Renal pelvis (tissue), 12 donors: ENCODE measurements around the gene IFNA2. TPM values are rescaled to one million over a fixed set of nuclear protein-coding genes. Genes with fewer than 3 reads are reported as not detected.
A peak's percentile ranks its signal among the peaks of the same experiment; 100 is the strongest.
"Not testable (repeated sequence)": the region's sequence is repeated elsewhere in the genome, so short reads cannot be mapped to it uniquely, and the experiment has no call there.

Source experiments
- DNase-seq: peaks from one replicate; pipeline ENCODE4 v3.0.0-alpha.2; 2013
- long read RNA-seq, 16 experiments: transcript quantifications; one replicate each; lab custom pipeline, GENCODE V29; 2026
- polyA plus RNA-seq, 3 donors: library from polyadenylated mRNA; unstranded; fragments of 120-200 nt; gene quantifications; one replicate each; pipeline ENCODE4 v1.2.1, GENCODE V29; 2013; ENCODE audit not compliant: insufficient read length in 3 of 3

The IFNA2 gene
- not detected for polyA plus RNA-seq
- long read RNA-seq, donor 1: 0 reads
- long read RNA-seq, donor 2: 0 reads
- long read RNA-seq, donor 3: 0 reads
- long read RNA-seq, donor 4: 0 reads
- long read RNA-seq, donor 5: 0 reads
- long read RNA-seq, donor 6: 0 reads
- long read RNA-seq, donor 7: 0 reads
- long read RNA-seq, donor 8: 0 reads
- long read RNA-seq, donor 9: 0 reads
- long read RNA-seq, donor 10: 0 reads
- long read RNA-seq, donor 11: 0 reads
- long read RNA-seq, donor 12: 0 reads
- long read RNA-seq, donor 13: 0 reads
- long read RNA-seq, donor 14: 0 reads
- long read RNA-seq, donor 15: 0 reads
- long read RNA-seq, donor 16: 0 reads

DNA sequence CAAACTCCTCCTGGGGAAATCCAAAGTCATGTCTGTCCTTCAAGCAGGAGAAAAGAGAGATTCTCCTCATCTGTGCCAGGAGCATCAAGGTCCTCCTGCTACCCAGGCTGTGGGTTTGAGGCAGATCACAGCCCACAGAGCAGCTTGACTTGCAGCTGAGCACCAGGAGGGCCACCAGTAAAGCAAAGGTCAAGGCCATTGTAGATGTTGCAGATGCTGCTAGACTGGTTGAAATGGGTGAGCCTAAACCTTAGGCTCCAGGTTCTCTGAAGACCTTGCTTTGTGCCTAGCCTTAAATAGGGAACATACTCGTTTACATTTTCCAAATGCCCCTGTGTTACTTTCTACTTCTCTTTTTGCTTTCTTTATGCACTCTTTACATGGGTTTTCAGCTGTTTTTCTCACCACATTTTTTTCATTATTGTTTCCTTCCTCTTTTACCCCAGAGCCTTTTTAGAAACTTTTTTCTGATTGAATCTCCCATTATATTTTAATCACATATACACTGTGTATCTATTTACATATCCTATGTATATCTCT is at the start of gene IFNA2:
IFNA2 (minus strand) TSS at position 268 of the 540 bp plus-strand sequence; CDS start at position 199, 69 bp downstream.
- DNase-seq: no peak

DNA sequence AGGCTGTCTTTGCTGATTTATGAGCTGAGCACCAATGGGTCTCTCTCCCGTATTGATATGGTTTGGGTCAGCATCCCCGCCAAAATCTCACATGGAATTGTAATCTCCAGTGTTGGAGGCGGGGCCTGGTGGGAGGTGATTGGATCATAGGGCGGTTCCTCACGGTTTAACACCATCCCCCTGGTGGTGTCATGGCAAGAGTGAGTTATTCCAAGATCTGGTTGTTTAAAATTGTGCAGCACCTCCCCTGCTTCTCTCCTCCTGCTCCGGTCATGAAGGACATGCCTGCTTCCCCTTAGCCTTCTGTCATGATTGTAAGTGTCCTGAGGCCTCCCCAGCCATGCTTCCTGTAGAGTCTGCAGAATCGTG is 49.8 kb upstream of the IFNA2 start:
- DNase-seq: not testable (repeated sequence)

DNA sequence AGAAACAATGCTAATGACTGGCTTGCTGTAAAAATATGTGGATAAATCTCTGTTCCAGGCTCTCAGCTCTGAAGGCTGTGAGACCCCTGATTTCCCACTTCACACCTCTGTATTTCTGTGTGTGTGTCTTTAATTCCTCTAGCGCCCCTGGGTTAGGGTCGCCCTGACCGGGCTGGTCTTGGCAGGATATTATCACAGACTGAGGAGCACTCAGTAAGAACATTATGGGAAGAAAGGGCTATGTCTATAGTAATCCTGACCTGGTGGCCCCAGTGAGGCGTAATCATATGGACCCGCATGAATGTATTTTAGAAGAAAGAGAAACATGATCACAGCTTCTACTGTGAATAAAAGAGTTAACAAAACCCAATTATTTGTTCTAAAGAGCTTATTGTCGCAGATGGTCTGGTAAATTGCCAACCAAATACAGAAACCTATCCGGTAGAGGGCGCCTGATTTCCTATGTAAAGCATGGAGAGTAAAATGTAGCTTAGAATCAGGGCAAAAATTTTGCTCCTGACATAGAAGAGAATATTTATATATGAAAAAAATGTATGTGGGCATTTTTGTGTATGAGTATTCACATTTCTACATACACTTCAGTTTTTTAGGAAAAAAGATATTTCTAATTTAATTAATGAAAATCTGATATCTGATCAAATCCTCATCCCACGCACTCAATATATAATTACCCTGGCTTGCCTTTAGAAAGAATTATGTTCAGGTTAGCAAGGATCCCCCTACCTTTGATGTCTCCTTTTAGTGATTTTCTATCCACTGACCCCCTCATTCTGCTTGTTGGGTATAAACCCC is 49.2 kb upstream of the IFNA2 start:
- DNase-seq: peak; percentile 8

DNA sequence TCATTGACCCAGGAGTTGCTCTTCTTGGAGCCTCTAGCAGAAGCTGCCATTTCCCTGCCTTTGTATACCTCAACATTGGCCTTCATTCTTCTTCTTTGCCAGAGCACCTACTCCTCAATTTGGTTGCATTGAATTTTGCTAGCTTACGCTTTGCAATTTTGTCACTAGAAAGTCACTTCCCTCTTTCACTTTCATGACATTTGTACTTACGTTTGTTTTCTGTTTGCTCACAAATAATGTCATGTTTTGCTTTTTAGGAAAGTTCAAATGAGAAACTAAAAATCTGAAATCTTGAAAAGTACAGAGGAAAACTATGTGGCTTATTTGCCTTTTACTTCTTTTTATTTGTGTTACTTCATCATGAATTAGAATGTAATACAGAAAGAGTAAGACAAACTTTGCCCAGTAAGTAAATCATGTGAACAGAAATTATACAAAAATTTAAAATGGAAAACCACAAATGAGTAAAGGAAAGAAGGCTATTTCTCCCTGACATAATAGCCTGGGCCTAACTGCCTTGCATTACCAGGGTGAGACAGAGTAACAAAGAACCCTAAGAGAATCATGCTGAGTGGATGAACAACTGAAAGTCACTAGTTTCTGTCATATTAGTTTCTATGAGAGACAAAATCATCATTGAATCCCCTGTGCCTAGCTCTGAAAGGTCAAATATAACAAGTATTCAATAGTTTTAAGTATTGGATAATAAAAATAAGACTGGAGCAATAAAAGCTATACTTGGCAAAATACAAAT is 47.7 kb upstream of the IFNA2 start:
- DNase-seq: no peak

DNA sequence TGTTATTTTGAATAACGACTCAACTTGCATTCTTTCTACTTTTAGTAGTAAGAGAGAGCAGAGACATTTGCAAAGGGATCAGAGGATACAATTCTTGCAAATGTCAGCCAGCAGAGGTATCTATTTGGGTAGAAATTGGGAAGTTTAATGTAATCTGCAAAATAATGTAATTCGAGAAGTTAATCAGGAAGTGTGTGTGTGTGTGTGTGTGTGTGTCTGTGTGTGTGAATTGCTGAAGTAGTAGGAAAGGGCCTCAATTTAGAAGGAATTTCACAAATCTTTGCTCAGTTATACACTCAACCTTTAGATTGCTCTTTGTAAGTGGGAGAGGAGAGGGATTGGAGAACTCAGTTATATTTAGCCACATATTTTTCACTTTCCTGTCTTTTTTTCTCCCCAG is 44.0 kb upstream of the IFNA2 start:
- no peak for DNase-seq

DNA sequence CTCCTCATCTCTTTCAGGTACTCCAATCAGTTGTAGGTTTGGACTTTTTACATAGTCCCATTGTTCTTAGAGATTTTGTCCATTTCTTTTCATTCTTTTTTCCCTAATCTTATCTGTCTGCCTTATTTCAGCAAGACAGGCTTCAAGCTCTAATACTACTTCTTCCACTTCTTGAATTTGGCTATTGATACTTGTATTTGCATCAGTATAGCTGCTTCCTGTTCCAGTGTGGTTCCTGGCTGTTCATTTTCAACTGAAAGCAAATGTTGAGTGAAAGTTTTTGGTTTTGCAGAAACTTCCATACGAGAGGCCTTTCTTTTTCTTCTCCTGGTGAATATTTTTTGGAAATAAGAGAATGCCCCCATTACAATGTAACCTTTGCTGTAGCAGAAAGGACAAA is 43.0 kb upstream of the IFNA2 start:
- DNase-seq: no peak

DNA sequence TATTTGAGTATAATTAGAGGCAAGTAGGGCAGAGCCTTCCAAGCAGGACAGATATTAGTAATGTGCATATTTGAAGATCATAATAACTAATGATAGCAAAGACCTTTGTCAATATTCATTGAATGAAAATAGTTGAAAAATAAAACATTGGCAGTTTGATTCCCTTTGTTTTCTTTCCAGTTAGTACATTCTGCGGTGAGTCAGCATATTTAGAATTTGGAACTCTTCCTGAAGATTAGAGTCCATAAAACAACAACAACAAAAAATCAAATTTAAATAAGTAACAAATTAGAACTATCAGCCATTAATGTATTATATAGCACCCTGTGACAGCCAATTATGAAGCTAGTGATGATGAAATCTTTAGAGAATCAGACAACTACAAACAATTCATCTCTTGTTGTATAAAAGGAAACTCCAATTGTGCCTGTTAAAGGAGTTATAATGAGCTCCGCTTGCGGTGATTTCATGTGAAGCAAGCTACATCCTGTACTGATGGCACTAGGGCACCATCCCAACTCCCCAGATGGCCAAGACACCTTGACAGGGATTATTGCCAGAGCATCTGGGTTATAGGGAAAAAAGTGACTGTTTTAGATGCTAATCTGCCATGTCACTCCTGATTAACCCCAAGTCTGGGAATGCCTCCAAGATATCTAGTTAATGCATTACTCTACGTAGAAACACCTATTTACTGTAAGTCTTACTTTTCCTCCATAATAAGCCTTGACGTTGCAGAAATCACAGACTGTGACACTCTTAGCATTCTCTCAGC is 30.5 kb upstream of the IFNA2 start:
- no peak for DNase-seq

DNA sequence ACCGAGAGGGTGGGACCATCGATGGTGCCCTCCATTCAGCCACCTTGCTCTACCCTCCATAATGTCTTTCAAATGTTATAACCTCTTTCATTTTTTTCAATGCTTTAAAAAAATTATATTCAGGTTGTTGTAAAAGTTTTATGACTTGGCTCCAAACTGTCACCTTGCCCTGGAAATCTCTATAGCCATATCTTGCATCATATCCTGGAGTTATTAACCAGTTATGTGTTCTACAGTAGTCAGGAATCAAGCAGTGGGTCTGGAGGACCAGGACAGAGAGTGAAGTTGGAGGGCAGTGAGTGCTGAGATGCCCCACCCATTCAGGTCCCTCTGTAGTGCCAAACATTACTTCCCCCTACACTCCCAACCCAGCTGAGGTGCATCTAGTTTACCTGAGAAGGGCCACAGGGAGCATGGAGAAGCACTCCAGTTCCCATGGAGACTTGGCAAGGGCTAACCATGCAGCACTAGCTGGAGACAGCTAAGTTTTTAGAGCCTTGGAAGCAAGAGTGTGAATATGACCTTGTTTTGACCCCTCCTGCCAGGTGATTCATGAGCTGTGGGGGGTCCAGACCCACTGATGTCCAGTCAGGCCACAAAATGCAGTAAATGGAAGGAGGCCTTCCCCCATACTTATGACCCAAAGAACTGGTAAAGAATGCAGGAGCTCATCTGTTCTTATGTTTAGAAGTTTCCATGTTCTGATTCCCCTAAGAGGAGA is 29.2 kb upstream of the IFNA2 start:
- DNase-seq: no peak

DNA sequence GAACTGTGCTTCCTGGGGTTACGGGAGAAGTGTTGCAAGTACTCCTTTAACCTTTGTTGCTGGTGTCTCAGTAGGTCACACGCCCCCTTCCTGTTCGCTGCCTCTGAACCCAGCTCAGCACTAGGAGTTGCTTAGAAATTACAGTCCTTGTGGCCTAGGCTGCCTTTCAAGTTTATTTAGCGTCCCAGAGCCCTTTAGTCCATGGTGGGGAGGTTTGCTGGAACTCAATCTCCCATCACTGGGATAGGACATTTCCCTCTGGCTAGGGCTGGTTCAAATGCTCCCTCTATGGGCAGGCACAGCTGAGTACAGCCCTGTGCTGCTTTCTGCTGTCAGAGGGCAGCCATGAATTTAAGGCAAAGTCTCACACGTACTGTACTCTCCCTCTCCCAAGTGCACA is 28.4 kb upstream of the IFNA2 start:
- DNase-seq: no peak

DNA sequence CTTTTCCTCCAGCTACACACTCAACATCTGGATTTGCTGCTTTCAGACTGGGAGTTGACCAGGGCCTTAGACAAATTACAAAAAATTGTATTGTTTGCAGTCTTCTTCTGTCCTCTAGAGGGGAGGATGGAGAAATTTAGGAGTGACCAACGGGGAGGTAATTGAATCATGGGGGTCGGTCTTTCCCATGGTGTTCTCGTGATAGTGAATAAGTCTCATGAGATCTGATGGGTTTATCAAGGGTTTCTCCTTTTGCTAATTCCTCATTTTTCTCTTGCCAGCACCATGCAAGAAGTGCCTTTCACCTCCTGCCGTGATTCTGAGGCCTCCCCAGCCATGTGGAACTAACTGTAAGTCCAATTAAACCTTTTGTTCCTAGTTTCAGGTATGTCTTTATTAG is 28.0 kb upstream of the IFNA2 start:
- DNase-seq: no peak

DNA sequence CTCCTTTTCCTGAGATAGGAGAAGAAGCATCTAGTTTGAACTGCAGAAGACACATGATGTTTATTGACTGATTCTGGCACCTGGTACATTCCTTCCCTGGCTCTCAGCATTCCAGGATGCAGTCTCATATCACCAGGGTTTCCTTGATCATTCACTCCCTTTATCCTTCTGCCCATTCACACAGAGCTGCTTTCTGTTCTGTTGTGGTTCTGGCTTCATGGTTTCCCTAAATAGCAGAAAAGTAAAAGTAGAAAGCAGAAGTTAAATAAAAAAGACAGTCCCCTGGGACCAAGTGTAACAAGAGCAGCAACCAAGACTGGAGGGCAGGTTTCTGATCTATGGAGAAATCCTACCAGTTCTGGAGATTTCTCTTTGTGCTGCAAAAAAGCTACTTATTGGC is 26.9 kb upstream of the IFNA2 start:
- no peak for DNase-seq

DNA sequence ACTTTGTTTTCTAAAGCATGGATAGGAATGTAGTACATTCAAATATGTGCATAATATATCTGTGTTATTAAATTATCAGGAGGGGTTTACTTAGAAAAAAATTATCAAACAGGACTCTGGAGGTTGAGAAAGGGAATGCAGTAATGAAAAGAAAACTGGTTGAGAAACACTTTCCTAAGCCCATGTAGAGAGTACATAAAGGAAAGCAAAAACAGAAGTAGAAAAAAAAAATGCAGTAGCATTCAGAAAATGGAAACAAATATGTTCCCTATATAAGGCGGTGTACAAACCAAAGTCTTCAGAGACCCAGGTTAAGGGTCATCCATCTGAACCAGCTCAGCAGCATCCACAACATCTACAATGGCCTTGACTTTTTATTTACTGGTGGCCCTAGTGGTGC is 23.6 kb upstream of the IFNA2 start, which contains the start of gene IFNA8:
IFNA8 (plus strand) TSS at position 301 of the 400 bp plus-strand sequence; CDS start at position 361, 60 bp downstream.
- no peak for DNase-seq

DNA sequence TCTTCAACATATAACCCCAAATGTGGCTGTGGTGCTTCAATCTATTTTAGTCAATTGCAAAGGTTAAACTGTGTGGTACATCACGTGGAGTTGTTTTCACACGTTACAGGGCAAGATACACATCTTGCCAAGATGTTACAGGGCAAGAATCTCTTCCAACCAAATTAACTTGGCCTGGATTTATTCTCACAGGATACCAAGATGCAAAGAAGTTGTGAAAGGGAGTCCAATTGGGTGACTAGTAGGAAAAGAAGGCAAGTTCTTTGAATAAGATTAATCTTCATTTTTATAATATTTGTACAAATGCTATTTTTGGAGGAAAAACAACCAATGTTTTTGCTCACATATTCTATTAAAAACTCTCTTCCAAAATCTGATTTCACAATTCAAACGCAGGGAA is 18.9 kb upstream of the IFNA2 start:
- DNase-seq: no peak

DNA sequence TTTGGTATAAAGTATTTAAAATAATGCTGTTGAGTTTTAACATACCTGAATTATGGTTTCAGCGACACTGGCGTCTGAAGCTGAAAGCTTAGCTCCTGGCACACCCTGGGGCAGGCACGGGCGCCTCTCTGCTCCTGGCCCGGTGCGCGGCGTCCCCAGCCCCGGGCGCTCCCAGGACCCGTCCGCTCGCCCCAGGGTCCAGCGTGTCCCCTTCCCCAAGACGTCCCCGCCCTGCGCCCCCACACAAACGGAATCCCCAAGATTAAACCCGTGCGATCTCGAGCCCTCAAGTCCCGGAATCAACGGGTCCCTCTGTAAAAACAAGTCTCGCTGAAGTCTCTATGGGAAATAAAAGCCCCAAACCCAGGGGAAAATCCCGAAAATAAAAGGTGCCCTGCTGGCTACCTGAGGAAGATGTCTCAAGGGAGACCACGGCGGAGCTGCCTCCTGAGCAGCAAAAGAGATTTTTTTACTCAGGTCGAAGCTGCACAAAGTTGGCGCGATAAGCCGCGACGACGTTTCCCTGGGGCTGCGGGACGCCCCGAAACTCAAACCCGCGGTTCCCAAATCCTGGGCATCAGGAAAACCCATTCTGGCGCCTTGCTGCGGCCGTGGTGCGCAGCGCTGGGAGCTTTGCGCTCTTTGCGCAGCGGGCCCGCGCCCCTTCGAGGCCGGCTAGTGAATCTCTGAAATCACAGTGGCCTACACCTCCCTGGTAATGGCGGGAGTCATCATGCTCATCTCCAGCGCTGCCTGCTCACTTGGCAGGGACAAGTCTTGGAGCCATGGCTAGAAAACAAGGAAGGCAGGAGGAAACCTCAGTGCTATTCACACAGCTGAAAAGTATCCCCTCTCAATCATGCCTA is 17.4 kb upstream of the IFNA2 start:
- DNase-seq: no peak

DNA sequence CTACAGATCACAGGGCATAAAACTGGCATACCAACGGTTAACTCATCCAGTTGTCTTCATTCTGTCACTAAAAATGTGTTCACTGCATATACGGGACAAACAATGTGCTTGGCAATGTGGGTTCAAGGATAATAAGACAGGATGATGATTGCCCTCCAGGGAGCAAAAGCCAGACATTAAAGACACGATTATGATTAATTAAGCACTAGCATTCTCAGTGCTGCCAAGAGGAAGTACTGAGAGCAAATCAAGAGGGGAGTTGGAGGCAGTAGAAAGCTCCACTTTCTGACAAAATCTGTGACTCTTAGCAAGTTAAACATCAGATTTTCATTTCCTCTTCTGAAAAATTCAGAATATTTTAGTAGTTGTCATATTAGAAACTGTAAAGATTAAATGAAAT is 14.8 kb upstream of the IFNA2 start:
- no peak for DNase-seq

DNA sequence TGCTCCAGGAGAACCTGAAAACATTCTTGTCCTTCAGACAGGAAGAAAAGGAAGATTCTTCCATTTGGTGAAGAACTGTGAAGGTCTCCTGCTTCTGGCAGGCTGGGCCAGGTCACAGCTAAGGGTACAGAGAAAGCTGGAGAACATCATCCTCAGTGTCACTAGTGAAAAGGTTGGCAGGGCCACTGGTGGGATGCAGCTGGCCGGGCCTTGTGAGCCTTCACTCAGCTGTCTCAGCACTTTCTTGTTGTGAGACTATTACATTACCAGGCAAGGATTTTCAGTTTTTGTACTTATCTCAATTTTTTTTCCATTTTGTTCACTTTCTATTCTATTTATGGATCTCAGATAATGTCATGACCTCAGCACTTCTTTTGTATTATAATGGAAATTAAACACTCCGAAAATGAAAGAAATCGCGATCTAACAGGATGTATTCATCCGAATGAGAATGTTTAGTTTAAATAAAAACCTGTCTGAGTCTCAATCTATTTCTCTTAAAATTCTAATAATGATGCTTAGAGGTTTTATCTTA is 13.8 kb upstream of the IFNA2 start:
- no peak for DNase-seq

DNA sequence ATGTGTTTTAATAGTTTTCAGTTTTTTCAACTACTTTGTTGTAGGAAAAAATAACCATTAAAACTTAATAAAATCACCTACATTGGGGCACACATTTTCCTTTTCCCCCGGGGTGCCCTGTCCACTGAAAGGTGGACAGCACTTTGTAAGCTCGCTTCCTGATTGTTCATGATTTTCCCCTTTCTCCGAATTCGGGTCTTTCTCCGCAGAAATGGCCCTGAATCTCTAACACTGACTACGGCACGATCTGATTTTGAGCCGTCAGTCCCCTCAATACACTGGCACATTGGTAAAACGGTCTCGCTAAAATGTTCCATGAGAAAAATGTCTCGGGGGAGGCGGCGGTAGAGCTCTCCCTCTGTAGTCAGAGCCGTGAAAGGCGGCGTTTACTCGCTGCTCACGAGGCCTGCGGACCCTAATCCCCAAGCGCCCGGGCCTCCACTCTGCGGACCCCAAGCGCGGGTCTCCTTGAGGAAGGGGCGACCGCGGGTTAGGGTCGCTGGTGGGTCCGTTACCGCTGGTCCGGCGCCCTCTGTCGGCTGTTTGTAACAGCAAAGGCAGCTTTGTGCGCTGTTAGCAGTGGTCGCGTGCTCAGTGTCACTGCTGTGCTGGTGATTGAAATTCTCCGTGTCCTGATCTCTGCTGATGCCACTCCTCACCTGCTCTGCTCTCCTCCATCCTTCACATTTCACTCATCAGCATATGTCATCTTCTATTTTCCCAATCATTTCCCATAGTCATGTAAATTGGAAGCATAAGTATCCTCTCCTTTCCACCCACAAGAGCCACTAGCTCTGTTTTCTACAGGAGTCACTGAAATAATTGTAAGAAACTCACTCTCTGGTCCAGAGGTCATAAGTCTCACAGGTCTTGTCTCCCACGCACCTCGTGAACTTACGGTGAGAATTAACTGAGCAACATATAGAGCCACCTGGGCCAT is 10.8 kb upstream of the IFNA2 start:
- DNase-seq: peak; percentile 45

DNA sequence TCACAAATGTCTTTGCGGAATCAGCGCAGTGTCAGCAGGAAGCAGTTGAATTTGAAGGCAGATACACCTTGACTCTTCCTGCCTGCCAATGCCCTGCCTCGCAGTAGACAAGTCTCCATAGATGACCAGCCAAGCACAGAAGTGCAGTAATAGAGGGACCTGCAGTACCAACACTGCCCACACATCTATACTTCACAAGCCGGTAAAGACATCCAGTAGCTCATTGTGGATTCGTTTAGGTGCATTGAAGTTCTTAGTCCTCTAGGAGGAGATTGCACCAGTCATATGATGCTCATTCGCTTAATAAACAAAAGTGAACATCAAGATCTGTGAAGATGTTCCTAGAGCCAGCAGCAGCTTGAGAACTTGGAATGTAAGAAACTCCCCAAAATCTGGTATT is 7.1 kb upstream of the IFNA2 start:
- DNase-seq: no peak
